Measurements from ENCODE around the gene ZNF554. TPM values are rescaled to one million over a fixed set of nuclear protein-coding genes. Genes with fewer than 3 reads are reported as not detected.

Gene ZNF554
- total RNA-seq, 1 experiment from 2014 or later = 5.9 TPM

DNA sequence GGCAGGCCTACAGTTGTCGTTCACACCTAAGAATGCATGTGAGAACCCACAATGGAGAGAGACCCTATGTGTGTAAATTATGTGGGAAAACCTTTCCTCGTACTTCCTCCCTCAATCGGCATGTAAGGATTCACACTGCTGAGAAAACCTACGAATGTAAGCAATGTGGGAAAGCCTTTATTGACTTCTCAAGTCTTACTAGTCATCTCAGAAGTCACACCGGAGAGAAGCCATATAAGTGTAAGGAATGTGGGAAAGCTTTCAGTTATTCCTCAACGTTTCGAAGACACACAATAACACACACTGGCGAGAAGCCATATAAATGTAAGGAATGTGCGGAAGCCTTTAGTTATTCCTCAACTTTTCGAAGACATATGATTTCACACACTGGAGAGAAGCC lies 32.9 kb downstream of the ZNF554 start:
- Histone ChIP-seq H3K4me1 (ENCODE audit: insufficient read depth, low read length) (no peaks in the 10 kb centered on the region), H3K9me3 (ENCODE audit: control insufficient read depth, low read depth, low read length) (peaks cover 65% of the 10 kb centered on the region), H2AK5ac (ENCODE audit: insufficient read length, low read length) (no peak overlapping the region), H2AFZ (ENCODE audit: low read length) (no peak overlapping the region), H3K23me2 (ENCODE audit: insufficient read length, low read depth, low read length, poor library complexity, severe bottlenecking) (no peaks in the 10 kb centered on the region), H3K18ac (ENCODE audit: insufficient read length, low read depth, low read length) (no peak overlapping the region), H2BK15ac (ENCODE audit: low read depth, low read length) (no peak overlapping the region), H2BK5ac (ENCODE audit: insufficient read length, low read length) (no peak overlapping the region), H4K20me1 (ENCODE audit: control insufficient read depth, insufficient read depth, insufficient read length) (no peaks in the 10 kb centered on the region), H4K5ac (ENCODE audit: insufficient read length, low read depth, low read length) (no peak overlapping the region), H3K9ac (ENCODE audit: extremely low read depth, insufficient read length, low read length) (no peak overlapping the region), H4K91ac (ENCODE audit: insufficient read length, low read depth, low read length) (no peak overlapping the region), H3T11ph (ENCODE audit: low read length) (no peak overlapping the region), H3K4me2 (ENCODE audit: insufficient read depth, insufficient read length, low read length) (no peak overlapping the region), H3K27me3 (ENCODE audit: insufficient read depth, low read length) (no peaks in the 10 kb centered on the region), H2BK20ac (ENCODE audit: low read depth, low read length, poor library complexity, severe bottlenecking) (no peak overlapping the region), H3K56ac (ENCODE audit: insufficient read length, low read depth, low read length) (no peak overlapping the region), H3K79me2 (ENCODE audit: insufficient read depth, low read length) (no peaks in the 10 kb centered on the region), H3K23ac (ENCODE audit: insufficient read length, low read depth, low read length) (no peak overlapping the region), H3K27ac (ENCODE audit: insufficient read length, low read depth, low read length) (no peak overlapping the region), H3K4ac (ENCODE audit: low read depth, low read length) (no peak overlapping the region), H2BK12ac (ENCODE audit: insufficient read length, low read depth, low read length) (no peak overlapping the region), H4K8ac (replicated peaks; ENCODE audit: insufficient read length, low read depth, low read length) (no peak overlapping the region), H3K79me1 (ENCODE audit: insufficient read depth, low read depth, low read length, poor library complexity, severe bottlenecking) (no peaks in the 10 kb centered on the region), H3K14ac (ENCODE audit: insufficient read depth, low read length) (no peak overlapping the region), H2BK120ac (ENCODE audit: low read depth, low read length, poor library complexity, severe bottlenecking) (no peak overlapping the region)
- H3K4me3 Mint-ChIP-seq = no peak overlapping the region
- peaks cover 83 to 86% of the 10 kb centered on the region in 2 experiments for H3K9me3 Mint-ChIP-seq
- H3K4me1 Mint-ChIP-seq = no peaks in the 10 kb centered on the region
- peaks cover 72 to 78% (median 76%) of the 10 kb centered on the region in 3 experiments for H3K36me3 Mint-ChIP-seq (ENCODE audit: insufficient read depth in 1 of 3, low read depth in 3 of 3)
- DNase-seq = no peak
- H3K27ac Mint-ChIP-seq = no peak overlapping the region
- 0 out of 2 replicates have a peak, but pooled peaks cover 1% of the 10 kb centered on the region for H3K27me3 Mint-ChIP-seq (ENCODE audit: low read depth)
- TF ChIP-seq, protein P1, sequence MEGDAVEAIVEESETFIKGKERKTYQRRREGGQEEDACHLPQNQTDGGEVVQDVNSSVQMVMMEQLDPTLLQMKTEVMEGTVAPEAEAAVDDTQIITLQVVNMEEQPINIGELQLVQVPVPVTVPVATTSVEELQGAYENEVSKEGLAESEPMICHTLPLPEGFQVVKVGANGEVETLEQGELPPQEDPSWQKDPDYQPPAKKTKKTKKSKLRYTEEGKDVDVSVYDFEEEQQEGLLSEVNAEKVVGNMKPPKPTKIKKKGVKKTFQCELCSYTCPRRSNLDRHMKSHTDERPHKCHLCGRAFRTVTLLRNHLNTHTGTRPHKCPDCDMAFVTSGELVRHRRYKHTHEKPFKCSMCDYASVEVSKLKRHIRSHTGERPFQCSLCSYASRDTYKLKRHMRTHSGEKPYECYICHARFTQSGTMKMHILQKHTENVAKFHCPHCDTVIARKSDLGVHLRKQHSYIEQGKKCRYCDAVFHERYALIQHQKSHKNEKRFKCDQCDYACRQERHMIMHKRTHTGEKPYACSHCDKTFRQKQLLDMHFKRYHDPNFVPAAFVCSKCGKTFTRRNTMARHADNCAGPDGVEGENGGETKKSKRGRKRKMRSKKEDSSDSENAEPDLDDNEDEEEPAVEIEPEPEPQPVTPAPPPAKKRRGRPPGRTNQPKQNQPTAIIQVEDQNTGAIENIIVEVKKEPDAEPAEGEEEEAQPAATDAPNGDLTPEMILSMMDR (conservative IDR thresholded peaks at IDR 0.05) = no peak
- WGBS (ENCODE audit: extremely low coverage, insufficient read length, low lambda C conversion rate) = no CpG with 5 or more reads among the region's 10 CpGs
